ENCODE results near the gene SSC5D.
"Not testable (repeated sequence)": the region's sequence is repeated elsewhere in the genome, so short reads cannot be mapped to it uniquely, and the experiment has no call there.

Gene SSC5D

GRCh38 chr19:55503502-55504251 is 15.4 kb downstream of the SSC5D start:
- peak; percentile 95 for DNase-seq (ENCODE audit: low read depth)

DNA sequence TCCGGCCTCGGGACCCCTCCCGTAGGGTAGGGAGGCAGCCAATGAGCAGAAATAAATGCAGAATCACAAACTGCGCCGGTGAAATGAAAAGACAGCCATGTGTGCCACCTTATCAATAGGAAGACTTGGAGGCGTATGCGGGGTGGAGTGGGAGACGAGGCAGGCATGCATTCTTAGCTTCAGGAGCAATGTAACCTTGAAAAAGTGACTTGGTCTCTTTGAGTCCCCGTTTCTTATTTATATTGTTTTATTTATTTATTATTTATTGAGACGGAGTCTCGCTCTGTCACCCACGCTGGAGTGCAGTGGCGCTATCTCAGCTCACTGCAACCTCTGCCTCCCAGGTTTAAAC is 16.0 kb downstream of the SSC5D start:
- DNase-seq (ENCODE audit: low read depth), result no peak

- no peak for DNase-seq (ENCODE audit: low read depth)
Observed at GRCh38 chr19:55504981-55505380, 16.7 kb downstream of the SSC5D start.

DNA sequence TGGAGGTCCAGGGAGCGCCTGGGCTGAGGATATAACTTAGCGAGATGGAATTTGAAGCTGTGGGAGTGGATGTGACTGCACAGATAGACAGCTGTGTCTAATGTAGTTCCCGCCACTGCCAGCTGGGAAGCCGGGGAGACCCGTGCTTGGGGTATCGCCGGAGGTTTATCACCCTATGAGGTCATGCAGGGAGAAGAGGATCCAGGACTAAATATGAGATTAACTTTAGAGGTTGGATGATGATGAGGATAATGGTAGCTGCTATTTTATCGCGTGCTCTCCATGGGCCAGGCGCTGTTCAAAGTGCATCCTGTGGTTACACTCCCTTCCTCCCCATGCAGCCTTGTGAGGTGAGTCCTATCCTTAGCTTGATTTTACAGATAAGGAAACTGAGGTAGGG is 19.9 kb downstream of the SSC5D start:
- no peak for DNase-seq (ENCODE audit: low read depth)

- peak; percentile 83 for DNase-seq (ENCODE audit: low read depth)
Observed at GRCh38 chr19:55516878-55517620, 28.8 kb downstream of the SSC5D start.

DNA sequence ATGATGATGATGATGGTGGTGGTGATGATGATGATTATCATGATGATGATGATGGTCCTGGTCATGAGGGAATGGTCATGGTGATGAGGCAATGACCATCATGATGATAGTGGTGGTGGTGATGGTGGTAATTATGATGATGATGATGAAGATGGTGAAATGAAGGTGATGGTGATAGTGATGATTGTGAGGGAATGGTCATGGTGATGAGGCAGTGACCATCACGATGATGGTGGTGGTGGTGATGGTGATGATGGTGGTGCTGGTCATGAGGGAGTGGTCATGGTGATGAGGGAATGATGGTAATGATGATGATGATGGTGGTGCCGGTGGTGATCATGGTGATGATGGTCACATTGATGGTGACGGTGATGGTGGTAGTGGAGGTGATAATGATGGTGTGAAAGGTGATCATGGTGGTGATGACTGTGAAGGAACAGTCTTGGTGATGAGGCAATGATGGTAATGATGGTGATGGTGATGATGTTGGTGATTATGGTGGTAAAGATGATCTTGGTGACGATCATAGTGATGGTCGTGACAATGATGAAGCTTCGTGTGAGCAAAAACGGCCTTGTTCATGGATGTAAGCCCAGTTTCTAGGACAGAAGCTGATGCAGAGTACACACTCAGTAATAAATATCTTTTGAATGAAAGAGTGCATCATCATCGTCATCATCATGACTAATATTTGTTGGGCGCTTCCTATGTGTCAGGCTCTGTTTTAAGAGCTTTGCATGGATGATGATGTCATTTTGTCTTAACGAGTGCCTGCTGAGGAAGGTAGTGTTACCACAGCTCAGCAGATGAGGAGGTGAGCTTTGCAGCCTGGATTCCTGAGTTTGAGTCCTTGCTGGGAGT is 31.4 kb downstream of the SSC5D start:
- peak; percentile 53 for DNase-seq (ENCODE audit: low read depth)

DNA sequence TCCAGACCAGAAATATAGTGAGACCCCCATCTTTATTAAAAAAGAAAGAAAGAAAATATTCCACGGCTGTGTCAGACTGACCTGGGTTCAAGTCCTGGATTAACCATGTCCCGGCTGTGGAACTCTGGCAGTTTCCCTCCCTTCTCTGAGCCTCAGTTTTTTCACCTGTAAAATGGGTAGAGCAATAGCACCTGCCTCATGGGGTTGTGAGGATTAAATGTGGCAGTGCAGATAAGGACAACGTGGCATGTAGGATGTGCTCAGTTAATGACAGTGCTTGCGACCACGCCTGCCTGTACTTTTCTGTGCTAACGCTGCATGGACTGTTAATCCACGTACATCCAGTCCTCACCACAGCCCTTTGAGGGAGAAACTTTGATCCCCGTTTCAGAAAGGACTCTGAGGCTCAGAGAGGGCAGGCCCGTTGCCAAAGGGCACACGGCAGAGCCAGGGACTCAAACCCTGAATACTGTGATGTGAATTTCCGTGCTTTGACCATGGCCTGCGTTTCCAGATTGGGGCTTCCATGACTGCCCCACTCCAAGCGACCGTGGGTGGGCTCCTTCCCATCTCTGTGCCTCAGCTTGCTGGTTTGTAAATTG is 32.6 kb downstream of the SSC5D start:
- DNase-seq (ENCODE audit: low read depth), result no peak

DNA sequence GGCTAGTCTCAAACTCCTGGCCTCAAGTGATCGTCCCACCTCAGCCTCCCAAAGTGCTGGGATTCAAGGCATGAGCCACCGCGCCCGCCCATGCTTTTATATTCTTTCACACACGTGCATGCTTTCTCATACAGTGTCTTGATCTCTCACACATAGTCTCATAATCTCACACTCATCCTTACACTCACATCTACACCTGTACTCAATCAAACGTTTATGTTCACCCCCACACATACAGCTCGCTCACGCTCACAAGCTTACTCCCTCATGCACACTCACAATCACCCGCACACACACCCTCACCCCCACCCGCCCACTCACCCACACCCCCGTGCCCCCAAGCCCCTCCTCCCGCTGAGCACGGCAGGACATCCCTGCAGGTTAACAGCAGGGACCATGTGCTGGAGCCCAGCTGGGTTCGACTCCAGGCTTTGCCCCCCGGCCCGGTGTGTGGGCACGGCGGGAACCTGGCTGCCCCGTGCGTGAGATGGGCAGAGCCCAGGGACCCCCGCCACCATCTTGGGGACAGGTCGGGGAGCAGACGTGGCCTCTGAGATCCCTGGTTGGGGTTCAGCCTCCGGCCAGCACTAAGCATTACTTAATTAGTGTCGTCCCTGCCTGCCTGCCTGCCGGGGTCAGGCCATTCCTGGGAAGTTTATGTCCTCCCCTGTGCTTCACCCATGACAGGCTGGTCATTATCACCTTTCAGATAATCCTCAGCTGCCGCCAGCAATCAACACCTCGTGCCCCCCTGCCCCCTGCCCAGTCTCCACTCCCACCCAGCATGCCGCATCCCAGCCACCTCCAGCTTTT is 37.3 kb downstream of the SSC5D start:
- no peak for DNase-seq (ENCODE audit: low read depth)

- no peak for DNase-seq (ENCODE audit: low read depth)
Observed at GRCh38 chr19:55526216-55527196, 38.3 kb downstream of the SSC5D start.

DNA sequence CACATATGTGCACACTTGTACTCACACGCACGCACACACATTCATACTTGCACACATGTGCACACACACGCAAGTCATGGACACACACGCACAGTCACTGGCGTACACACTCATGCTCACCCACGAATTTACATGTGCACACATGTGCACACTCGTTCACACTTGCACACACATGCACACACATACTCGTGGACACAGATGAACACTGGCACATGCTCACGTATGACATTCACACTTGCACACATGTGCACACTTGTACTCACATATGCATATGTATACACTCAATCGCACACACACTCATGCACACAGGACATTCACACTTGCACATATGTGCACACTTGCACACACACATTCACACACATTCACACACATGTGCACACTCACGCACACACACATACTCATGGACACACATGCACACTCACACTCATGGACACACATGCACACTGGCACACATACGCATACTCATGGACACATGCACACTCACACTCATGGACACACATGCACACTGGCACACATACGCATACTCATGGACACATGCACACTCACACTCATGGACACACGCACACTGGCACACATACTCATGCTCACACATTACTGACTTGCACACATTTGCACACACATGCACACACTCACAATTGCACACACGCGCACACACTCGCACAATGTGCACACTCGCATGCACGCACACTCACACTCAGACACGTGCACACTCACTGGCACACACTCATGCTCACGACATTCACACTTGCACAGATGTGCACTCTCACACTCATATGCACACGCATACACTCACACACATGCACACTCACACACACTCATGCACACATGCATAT is 39.2 kb downstream of the SSC5D start:
- DNase-seq (ENCODE audit: low read depth), result no peak

- no peak for DNase-seq (ENCODE audit: low read depth)
Observed at GRCh38 chr19:55528030-55528803, 40.0 kb downstream of the SSC5D start.

- no peak for DNase-seq (ENCODE audit: low read depth)
Observed at GRCh38 chr19:55529636-55530234, 41.5 kb downstream of the SSC5D start.

DNA sequence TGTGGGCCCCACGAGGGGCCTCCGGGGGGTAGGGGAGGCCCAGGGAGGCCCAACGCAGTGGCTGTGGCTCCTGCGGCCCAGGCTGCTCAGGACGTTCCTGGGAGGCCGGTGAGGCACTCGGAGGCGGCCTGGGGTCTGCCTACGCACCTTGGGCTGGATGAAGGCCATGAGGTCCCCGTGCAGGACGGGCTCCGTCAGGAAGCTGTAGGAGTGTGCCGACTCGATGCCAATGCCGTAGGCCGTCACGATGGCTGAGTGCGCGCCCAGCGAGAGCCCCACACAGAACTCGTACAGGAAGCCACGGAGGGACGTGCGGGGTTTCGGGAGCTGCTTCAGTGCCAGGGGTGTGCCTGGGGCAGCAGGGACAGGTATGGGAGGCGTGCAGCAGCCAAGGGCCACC is 42.8 kb downstream of the SSC5D start:
- DNase-seq (ENCODE audit: low read depth), result no peak

DNA sequence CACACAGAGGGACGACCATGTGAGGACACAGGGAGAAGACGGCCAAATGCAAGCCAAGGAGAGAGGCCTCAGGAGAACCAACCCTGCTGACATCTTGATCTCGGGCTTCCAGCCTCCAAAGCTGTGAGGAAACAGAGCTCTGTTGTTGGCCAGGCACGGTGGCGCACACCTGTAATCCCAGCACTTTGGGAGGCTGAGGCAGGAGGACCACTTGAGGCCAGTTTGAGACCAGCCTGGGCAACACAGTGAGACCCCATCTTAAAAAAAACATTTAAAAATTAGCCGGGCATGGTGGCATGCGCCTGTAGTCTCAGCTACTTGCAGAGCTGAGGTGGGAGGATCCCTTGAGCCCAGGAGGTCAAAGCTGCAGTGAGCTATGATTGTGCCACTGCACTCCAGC is 46.0 kb downstream of the SSC5D start:
- DNase-seq (ENCODE audit: low read depth), result not testable (repeated sequence)

GRCh38 chr19:55535173-55535964 is 47.1 kb downstream of the SSC5D start:
- DNase-seq (ENCODE audit: low read depth), result no peak

DNA sequence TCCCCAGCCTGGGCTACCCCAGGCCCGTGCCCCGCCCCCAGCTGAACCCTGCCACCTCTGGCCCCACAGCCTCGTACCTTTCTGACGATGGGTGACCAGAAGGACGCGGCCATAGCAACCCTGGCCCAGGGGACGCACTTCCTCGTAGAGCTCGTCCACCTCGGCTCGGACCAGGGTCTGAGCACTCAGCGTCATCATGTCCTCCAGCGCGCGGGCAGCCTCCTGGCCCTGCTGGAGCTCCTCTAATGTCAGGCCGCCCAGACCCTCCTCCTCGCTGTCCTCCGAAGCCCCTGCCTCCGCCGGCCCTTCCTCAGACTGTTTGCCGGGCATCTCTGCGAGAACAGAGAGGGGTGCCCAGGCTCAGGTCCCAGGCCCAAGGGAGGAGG is 47.7 kb downstream of the SSC5D start:
- DNase-seq (ENCODE audit: low read depth), result no peak

DNA sequence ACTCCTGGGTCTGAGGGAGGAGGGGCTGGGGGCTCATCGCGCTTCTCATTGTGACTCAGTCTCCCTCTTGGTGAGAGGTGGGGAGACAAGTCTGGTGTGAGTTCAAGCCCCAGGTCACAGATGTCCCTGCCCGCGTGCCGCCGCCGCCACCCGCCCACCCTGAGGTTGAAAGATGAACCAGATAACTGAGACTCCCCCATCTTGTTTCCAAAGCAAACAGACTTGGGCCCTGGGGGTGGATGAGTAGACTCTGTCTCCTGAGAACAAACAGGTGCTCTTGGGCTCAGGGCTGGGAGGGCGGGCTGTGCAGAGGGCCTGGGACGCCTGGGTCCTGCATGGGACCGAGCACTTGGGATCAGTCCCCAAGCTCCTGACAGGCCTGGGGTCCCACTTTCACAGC is 48.1 kb downstream of the SSC5D start:
- no peak for DNase-seq (ENCODE audit: low read depth)
